Nephron (organoid): ENCODE measurements around the gene NFAM1.

Source experiments
- H3K27ac Mint-ChIP-seq, 3 experiments: 2 replicates each; pipeline ENCODE4 v1.8.0; 2020; ENCODE audit warnings: mixed read lengths in 3 of 3, mild to moderate bottlenecking in 2 of 3, moderate library complexity in 1 of 3
- H3K27me3 Mint-ChIP-seq: 2 replicates; pipeline ENCODE4 v1.8.0; 2021; ENCODE audit warnings: low read depth, mild to moderate bottlenecking, moderate library complexity, mixed read lengths
- H3K36me3 Mint-ChIP-seq: 2 replicates; pipeline ENCODE4 v1.8.0; 2020; ENCODE audit warnings: low read depth, mixed read lengths
- H3K4me1 Mint-ChIP-seq: 2 replicates; pipeline ENCODE4 v1.8.0; 2020; ENCODE audit warnings: mixed read lengths
- H3K4me3 Mint-ChIP-seq, 3 experiments: 2 replicates each; pipeline ENCODE4 v1.8.0; 2020; ENCODE audit warnings: mild to moderate bottlenecking in 3 of 3, mixed read lengths in 3 of 3, moderate library complexity in 2 of 3
- H3K9me3 Mint-ChIP-seq: 2 replicates; pipeline ENCODE4 v1.8.0; 2020; ENCODE audit warnings: mixed read lengths
- TF ChIP-seq, protein P1 (sequence below), 3 experiments: fragments of 200-600 bp; sonication (generic); IDR thresholded peaks; one replicate each; pipeline ENCODE4 v1.5.0; 2021; ENCODE audit warnings: antibody characterized with exemption in 3 of 3; ENCODE audit not compliant: unreplicated experiment in 3 of 3

The NFAM1 gene

DNA sequence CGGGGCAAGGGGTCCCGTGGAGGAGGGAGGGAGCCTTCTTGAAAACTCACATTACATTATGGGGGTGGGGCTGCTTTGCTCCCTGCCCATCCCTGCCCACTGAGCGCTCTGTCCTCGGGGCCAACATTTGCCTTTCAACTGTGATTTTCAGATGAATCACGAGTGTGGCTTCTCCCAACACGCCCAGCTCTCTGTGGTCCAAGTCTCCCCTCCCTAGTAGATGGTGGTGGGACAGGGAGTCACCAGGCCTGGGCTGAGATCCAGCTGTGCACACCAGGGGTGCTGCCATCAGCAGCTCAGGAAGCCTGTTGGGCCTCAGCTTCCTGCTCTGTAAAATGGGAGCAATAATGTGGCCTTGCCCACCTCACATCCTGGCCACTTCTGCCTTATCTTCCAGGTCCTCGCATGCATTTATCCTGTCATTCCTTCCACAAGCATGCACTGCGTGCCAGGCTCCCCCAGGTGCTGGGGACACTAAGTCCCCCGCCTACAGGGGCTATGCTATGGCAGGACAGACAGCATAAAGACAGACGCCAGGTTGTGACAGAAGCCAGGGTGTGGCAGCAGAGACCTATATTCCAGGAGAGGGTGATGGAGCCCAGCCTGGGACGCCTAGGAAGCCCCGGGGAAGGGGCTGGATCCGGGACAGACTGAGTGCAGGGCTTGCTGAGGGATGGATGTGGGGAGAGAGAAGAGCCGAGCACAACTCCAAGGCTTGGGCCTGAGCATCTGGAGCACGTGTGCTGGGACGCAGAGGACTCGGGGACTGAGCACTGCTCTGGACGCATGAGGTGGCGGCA, 30.5 kb downstream of the NFAM1 start:
- Mint-ChIP-seq H3K4me1 (peaks cover 12% of the 10 kb centered on the region), H3K36me3 (no peaks in the 10 kb centered on the region)

DNA sequence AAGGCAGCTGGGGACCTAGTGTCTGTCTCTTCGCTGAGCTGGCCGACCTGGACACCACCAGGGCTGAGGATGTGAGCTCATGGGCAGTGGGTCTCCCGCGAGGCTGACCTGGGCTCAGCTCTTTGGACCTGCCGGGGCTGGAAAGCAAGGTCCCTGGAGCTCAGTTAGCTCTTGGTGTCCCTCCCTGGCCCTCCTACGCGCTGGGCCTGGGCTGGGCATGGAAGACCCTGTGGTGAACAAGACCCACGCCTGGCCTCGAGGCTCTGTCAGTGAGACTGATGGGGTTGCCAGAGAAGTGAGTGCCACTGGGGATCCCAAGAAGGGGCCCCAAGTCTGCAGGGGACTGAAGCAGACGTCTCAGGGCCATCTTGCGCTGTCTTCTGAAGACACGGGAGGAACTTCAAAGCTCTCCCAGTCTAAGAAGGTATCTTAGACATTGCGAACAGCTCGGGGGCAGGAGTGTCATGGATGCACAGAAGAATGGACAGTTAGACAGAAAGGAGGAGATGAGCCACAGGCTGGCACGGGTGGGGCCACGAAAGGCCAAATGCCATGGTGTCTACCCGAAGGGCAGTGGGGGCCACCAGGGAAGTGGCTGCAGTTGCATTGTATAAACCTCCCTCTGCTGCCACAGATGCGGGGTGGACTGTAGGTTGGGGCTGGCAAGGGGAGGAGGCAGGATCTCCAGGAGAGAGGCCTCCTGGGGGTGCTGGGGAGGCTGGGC, 31.2 kb downstream of the NFAM1 start:
- no peaks in the 10 kb centered on the region for H3K9me3 Mint-ChIP-seq

More for the DNA sequence above, 30.5 kb downstream of the NFAM1 start:
- TF ChIP-seq, protein P1, sequence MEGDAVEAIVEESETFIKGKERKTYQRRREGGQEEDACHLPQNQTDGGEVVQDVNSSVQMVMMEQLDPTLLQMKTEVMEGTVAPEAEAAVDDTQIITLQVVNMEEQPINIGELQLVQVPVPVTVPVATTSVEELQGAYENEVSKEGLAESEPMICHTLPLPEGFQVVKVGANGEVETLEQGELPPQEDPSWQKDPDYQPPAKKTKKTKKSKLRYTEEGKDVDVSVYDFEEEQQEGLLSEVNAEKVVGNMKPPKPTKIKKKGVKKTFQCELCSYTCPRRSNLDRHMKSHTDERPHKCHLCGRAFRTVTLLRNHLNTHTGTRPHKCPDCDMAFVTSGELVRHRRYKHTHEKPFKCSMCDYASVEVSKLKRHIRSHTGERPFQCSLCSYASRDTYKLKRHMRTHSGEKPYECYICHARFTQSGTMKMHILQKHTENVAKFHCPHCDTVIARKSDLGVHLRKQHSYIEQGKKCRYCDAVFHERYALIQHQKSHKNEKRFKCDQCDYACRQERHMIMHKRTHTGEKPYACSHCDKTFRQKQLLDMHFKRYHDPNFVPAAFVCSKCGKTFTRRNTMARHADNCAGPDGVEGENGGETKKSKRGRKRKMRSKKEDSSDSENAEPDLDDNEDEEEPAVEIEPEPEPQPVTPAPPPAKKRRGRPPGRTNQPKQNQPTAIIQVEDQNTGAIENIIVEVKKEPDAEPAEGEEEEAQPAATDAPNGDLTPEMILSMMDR (IDR thresholded peaks at IDR 0.05; ENCODE audit: unreplicated experiment in 3 of 3) = no peak
- Mint-ChIP-seq H3K4me3 (no peak overlapping the region), H3K27ac (no peak overlapping the region), H3K27me3 (peaks cover 40% of the 10 kb centered on the region), H3K9me3 (no peaks in the 10 kb centered on the region)

DNA sequence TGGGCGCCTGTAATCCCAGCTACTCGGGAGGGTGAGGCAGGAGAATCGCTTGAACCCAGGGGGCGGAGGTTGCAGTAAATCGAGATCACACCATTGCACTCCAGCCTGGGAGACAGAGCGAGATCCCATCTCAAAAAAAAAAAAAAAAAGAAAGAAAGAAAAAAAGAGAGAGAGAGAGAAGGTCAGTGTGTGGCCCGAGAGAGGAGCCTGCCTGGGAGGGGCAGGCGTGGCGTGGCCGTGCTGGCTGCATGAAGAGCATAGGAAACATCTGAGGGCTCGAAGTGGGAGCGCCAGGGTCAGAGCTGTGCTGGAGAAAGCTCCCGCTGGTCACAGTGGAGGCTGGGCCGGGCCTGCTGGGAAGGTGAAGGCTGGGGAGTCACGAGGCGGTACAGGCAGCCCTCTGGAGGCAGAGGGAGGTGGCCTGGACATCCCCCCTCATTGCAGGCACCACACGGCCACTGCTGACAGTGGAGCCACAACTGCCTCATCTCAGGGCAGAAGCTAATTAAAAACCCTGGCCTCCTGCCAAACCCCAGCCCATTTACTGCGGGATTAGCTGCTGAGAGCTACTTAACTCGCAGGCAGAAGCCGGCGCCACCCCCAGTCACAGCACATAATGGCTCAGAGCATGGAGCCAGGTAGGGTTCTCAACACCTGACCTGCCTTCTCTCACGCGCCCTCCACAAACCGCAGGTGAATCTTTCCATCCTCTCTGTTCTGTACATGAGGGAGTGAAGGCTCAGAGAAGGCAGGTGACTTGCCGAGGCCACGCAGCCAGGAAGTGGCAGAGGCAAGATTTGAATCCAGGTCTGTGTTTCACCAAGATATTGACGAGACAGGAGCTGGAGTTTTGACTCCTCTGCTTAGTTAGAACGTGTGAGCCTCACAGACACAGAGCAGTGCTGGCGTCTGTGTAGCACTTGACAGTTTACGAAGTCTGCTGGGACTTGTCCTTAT, 32.6 kb downstream of the NFAM1 start:
- Mint-ChIP-seq H3K4me3 (peak overlapping the region in 1 of 3 experiments; percentile 30), H3K9me3 (no peaks in the 10 kb centered on the region), H3K4me1 (peaks cover 12% of the 10 kb centered on the region), H3K27ac (peak overlapping the region in 2 of 3 experiments; percentile 50 to 51), H3K36me3 (no peaks in the 10 kb centered on the region), H3K27me3 (peaks cover 22% of the 10 kb centered on the region)
- TF ChIP-seq, protein P1 (IDR thresholded peaks at IDR 0.05; ENCODE audit: unreplicated experiment in 3 of 3) = no peak

More for the DNA sequence above, 31.2 kb downstream of the NFAM1 start:
- H3K27me3 Mint-ChIP-seq = peaks cover 33% of the 10 kb centered on the region
- no peak overlapping the region for H3K4me3 Mint-ChIP-seq
- no peaks in the 10 kb centered on the region for H3K36me3 Mint-ChIP-seq
- peaks cover 12% of the 10 kb centered on the region for H3K4me1 Mint-ChIP-seq
- TF ChIP-seq, protein P1 (IDR thresholded peaks at IDR 0.05; ENCODE audit: unreplicated experiment in 3 of 3) = no peak
- H3K27ac Mint-ChIP-seq = no peak overlapping the region

DNA sequence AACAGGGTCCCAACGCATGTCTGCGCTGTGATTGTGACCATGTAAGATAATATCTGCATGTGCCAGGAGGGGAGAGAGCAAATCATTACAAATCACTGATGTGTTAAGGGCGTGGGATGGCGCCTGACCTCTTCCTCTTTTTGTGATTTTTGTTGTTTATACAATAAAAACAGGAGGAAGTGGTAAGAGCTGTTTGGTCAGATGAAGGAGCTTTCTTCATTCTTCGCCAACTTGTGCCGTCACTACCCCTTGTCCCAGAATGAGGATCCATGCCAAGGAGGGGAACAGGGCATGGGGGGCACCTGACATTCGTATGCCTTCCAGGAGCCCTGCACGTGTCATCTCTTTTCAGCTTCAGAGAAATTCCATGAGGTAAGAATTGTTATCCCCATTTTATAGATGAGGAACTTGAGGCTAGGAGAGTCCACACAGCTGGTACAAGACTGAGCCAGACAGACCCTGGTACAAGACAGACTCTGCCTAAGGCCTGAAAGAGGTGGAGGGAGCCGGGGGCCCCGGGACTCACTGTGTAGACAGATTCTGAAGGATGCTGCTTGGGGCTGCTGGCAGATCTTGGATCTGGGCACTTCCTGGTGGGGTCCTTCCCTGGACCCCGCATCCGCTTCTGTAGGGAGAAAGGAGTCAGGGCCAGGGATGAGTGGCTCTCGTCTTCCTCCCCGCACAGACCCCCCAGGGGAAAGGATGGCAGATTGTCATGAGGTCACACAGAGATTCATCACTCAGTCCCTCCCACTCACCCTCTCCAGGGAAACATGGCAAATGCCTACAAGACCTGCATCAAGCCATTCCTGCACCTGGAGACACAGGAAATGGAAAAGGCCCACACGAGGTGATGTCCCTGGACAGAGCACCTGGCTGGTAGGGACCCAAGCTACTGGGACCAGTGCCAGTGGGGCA, 34.6 kb downstream of the NFAM1 start:
- H3K4me1 Mint-ChIP-seq = peaks cover 12% of the 10 kb centered on the region
- TF ChIP-seq, protein P1 (IDR thresholded peaks at IDR 0.05; ENCODE audit: unreplicated experiment in 3 of 3) = no peak
- H3K27me3 Mint-ChIP-seq = peaks cover 16% of the 10 kb centered on the region
- H3K27ac Mint-ChIP-seq = no peak overlapping the region
- no peaks in the 10 kb centered on the region for H3K36me3 Mint-ChIP-seq
- no peak overlapping the region for H3K4me3 Mint-ChIP-seq
- H3K9me3 Mint-ChIP-seq = no peaks in the 10 kb centered on the region
